CMK (cell line): ENCODE results near the gene MRPS22.
A peak's percentile ranks its signal among the peaks of the same experiment; 100 is the strongest.
"Not testable (repeated sequence)": the region's sequence is repeated elsewhere in the genome, so short reads cannot be mapped to it uniquely, and the experiment has no call there.

ENCODE experiments used
- DNase-seq: peaks from one replicate; pipeline ENCODE4 v3.0.0-alpha.2; 2010; ENCODE audit warnings: low read depth

The MRPS22 gene

DNA sequence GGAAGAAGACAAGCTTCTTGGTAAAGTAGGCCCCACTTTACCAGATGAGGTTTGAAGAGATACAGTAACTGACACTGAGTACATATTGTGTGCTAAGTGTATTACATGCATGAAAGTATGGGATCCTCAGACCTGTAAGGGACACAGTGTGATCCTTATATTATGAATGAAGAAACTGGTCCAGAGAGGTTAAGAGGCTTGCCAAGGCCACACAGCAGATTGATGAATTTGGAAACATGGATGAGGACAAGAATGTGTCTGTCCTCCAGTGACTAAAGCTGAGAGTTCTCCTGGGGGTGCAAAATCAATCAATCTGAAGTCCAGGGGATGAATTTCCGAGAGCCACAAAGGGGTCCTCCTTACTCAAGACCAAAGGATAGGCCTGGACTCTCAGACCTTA, 31.4 kb upstream of the MRPS22 start:
- DNase-seq, result no peak

DNA sequence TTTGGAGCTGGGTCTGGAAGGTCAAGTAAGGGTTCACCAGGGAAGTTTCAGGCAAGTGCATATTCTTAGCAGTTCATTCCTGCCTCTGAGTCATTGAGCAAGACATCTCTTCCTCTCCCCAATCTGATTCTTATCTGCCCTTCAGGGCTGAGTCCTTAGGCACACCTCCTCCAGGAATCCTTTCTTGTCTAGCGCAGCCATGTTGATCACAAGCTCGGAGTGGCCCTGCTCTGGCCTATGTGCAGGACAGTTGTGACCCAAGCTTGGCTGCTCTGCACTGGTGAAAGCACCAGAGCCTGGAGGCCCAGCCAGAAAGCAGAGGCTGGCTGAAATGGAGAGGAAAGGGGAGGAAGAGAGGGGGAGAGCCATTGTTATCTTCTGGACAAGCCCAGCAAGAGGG, 30.9 kb upstream of the MRPS22 start:
- no peak for DNase-seq

DNA sequence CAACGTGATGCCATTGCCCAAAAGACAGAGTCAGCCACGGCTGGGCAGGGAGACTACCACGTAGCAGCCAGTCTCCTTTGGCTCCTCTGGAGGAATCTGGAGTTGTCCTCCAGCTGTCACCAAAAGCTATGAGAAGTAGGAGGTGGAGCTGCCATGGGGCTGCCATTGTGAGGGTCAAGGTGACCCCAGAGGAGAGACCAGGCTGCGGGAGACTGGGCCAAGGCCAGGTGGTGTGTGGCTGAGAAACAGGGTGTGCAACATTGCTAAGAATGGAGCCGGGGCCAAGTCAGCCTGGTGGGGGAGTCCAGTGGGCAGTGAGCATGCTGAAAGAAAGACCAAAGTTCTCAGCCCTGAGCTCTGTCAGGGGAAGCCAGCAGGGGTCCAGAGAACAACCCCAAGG, 29.9 kb upstream of the MRPS22 start:
- no peak for DNase-seq

DNA sequence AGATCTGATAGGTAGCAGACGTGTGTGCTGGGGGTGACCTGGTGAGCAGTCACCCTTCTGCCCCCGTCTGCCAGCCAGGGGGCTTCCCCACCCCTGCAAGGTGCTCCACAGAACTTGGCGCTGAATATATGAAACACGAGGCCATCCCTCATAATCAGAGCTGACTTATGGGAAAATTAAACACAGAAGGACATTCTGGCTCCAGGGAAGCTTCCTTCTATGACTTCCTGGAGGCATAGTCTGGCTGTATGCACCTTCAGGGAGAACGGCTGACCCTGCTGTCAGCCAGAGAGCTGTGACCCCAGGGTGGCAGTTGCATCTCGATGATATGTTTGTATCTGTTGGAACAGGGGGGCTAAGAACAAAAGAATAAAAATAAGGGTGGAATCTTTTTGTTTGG, 26.6 kb upstream of the MRPS22 start:
- no peak for DNase-seq

DNA sequence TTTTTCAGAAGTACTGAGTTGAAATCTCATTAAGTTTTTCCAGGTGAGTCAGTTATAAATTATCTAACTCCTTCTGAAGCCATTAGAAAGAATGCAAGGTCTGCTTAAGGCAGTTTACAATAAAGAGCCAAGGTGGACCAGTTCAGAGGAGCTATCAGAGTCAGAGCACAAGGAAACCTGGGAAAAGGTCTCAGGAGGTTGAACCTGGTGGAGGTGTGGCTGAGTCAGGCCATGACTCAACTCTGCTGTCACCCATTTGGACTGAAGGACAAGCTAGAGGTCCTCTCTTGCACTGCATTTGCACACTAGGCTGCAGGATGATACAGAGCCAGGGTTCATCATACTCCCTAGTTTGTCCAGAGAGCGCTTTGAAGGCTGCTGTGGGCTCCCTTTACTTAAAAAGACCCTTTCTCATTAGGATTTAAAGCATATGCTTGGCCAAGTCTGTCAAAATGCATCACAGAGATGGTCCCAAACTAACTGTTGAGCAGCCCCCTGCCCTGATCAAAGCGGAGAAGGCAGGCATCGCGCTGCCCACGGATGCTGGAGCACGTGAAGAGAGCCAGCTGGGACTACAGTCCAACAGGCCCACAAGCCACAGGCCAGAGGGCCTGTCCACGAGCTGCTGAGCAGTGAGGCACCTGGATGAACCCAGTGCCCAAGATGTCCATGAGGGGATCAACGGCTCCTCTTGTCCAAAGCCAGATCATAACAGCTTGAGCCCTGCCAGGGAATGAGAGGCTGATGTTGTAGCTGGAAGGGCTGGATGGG, 26.0 kb upstream of the MRPS22 start:
- no peak for DNase-seq

DNA sequence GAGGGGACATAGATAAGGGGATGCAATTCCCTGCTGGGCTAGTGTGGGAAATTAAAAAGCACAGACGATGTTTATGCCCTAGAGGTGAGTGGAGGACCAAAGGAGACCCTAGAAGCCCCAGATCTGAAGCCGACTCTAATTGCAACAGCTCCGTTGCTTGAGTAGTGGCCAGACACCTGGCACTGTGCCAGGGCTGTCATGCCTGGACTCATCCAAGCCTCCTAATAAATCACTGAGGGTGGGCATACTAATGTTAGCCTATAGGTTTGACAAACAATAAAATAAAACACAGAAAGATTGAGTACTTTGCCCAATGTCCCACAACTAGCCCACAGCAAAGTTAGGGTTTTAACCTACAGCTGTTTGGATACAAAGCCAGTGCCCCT, 25.4 kb upstream of the MRPS22 start:
- no peak for DNase-seq

DNA sequence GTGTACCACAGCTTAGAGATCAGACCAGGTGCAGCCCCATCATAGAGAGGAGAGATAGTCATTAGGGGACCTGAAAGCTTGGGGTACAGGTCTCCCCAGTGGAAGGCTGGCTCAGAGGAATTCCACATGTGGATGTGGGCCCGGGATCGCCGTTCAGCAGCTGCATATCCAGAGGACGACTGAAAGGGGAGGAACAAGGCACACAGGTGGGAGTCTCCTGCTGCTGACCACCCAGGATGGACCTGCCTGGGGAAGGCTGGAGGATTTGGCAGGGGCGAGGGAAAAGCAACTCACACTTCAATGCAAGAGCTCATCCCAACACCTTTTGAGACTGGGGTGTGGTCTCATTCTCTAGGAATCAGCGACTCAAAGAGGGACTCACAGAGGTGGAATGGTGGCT, 25.0 kb upstream of the MRPS22 start:
- no peak for DNase-seq

DNA sequence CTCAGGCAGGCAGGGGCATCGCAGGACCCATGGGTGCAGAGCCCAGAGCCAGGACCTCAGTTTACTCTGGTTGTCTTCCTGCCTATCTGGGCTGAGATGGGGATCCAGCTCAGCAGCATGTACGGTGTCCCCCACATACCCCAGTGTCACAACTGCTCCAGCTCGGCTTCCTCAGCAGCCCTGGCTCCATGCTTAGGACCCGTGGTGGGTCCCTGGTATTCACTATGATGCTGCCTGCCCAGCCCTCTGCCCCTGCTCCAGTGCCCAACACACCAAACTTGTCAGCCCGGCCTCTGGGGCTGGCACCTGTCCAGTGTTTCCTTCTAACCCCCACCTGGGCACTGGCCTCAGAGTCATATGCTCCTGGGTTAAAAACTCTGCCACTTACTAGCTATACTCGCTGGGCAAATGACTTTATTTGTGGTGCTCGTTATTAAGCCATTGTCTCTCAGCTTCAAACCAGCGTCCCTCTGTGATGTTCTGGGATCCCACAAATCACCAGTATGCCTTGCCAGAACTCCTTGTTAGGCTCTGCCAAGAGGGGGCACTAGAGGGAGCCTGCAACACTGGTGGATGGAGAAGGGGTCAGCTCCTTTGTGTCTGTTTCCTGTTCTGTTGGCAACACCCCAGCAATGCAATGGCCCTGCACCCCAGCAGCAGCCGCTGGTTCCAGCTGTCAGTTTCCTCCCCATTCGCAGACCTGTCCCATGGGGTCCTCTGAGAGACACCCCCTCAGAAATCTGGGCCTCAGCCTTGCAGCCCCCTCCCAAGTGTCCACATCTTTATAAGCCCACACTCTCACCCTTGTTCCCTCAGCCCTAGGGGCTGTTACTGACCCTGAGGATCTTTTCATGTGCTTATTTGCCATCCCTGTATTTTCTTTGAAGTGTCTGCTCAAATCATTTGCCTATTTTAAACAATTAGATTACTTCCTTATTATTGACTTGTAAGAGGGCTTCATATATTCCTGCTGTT, 24.1 kb upstream of the MRPS22 start:
- no peak for DNase-seq

DNA sequence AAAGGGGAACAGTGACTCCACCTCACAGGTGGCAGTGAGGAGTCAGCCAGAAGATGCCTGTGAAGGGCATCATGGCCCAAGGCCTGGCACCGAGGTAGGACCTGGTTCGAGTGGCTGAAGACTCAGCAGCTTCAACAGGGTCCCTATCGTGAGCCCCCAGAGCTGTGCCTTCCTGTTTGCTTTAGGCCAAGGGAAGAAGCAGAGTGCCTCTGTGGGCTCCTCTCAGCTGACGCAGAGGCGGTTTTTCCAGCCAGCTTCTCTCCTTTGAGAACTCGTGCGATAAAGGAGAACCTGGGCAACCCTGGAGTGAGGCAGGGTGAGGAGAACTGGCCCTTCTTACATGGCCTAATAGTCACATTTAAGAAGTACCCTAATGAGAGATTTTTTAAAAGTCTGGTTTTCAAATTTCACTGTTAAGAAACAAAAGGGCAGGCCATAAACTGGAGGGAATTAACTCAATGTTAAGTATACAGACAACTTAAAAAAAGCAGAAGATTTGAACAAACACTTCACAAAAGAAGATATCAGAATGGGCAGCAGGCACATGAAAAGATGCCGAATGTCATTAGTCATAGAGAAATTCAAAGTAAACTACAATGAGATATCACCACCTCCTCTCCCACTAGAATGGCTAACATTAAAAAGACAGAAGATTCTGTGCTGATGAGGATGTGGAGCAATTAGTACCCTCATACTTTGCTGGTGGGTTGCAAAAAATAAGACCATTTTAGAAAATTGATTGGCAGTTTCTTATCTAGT, 23.1 kb upstream of the MRPS22 start:
- DNase-seq, result no peak

DNA sequence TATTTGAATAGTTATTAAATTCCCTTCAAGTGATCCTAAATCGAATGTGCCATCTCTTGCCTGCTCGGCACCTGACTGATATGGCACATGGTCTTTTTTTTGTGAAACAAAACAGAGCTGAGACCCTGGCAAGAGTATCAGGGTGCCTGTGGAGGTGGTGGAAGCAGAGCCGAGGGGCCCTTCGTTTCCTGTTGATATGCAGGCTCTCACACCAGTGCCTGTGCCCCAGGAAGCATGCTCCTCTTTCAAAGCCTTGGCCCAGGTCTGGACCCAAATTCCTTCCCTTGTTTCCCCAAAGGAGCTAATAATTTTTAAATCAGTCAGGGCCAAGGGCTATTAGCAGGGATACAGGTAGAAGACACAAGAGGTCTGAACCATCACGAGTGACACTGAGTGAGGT, 21.5 kb upstream of the MRPS22 start:
- DNase-seq, result no peak

DNA sequence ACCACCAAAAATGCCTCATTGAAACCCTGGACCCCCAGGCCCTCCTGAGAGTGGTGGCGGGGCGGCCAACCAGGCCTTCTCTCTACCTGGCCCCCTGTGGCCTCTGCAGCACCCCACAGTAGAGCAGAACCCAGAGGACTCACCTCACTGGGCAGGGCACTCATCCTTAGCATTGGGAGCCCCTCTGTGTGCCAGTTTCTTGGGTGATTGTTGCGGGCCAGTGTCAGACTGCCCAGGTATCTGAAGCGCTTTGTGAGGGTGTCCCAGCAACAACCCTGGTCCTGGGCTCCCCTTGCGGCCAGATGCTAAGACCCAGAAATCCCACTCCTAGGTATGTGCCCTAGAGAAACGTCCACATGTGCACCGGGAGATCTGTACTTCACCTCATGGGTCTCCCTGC, 20.7 kb upstream of the MRPS22 start:
- no peak for DNase-seq

DNA sequence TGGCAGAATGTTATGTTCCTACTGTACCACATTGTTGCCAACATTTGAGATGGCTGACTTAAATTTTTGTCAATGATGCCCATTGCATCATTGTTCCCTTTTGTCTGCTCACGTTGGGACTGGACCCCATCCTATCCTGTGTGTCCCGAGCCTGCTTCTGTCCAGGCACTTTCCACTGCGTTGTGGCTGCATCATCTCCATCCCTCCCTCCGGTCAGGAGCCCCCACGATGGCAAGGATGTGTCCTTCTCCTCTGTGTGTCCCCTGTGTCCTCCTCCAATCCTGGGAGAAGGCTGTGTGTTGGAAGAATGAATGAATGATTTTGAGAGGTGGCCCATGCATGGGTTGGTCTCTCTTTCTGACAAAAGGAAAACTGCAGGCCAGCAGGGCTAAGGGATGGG, 19.4 kb upstream of the MRPS22 start:
- DNase-seq, result no peak

DNA sequence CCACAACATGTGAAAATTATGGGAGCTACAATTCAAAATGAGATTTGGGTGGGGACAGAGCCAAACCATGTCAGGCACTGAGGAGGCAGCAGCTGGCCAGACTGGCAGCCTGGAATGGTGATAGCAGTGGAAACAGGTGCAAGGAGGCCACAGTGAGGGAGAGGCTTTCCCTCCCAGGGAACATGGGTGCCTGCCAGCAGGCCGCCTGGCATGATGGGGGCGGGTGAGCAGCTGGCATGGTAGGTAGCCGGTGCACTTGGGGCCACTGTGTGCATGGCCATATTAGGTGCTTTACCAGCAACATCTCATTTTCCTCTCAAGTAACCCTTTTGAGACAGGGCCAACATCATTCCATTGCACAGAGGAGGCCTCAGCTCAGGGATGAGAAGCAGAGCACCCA, 18.3 kb upstream of the MRPS22 start:
- DNase-seq, result no peak

DNA sequence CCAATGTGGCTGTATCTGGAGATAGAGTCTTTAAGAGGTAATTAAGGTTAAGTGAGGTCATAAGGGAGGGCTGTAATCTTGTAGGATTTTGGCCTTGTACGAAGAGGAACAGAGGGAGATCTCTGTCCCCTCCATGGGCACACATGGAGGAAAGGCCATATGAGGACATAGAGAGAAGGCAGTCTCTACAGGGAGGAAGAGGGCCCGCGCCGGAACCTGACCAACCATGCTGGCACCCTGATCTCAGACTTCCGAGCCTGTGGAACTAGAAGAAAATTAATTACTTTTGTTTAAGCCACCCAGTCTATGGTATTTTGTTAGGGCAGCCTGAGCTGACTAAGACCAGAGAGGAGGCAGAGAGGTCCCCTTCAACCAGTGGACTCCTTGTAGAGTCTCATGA, 17.7 kb upstream of the MRPS22 start:
- DNase-seq, result no peak

DNA sequence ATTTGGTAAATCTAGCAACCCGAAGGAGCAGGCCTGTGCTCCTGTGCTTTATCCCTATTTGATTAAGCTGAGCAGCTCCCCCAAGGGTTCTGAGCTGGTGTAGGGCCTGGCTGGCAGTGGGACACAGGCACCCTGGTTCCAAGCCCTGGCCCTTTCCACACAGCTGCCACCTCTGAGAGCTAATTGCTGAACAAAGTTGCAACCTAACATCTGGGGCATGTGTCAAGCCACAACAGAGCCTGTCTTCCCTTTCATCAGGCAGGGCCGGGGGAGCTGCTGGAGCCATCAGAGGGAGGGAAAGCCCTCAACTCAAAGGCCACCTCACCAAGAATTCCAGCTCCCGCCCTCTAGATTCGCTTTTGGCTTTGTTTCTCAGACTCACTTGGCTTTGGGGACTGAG, 17.1 kb upstream of the MRPS22 start:
- DNase-seq, result no peak

DNA sequence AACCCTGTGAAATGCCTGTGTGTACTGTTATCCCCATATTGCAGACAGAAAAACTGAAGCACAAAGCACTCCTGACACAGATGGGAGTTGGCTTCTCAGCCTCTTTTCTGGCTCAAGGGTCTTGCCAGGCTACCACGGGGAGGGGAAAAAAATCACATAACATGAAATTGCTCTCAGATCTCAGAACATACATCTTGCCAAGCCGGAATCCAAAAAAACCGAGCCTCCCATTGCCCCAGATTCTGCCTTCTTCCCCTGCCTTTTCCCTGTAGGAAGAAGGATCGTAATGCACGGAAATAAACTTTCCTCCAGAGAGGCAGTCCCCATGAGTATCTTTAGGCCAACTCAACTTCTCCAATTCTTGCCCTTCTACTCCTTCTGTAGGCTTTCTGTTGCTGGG, 16.6 kb upstream of the MRPS22 start:
- DNase-seq, result no peak

DNA sequence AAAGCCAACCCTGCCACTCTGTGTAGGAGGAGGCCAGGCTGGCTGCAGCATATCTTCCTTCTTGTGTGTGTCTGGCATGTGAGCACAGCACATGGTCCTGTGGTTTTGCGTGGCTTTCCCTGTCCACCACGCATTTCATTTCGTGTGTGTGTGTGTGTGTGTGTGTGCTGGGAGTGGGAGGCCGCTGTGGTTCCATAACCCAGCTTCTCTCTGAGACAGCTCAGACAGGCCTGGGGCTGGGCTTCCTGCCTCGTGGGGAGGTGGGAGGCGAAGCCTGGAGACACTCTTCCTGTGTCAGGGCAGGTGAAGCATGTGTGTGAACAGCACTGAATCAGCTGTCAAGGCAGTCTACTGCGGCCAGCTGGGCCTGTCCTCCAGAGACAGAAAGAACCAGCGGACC, 16.0 kb upstream of the MRPS22 start:
- DNase-seq, result peak; percentile 45

DNA sequence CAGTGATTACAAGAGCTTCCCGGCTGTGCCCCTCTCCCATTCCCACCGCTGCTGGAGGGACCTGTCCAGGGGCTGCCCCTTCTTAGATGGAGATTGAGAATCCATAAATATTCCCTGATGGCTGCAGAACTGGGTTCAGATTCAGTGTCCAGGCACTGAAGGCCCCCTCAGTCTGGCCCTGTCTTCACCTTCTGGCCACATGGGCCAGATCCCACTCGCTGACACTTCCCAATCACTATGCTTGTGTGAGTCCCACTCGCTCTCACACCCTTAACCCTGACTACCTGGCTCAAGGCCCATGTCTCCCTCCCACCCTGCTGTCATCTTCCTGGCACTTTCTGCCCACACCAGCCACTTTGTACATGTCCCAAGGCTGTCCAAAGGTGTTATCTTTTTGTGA, 15.5 kb upstream of the MRPS22 start:
- DNase-seq, result no peak

DNA sequence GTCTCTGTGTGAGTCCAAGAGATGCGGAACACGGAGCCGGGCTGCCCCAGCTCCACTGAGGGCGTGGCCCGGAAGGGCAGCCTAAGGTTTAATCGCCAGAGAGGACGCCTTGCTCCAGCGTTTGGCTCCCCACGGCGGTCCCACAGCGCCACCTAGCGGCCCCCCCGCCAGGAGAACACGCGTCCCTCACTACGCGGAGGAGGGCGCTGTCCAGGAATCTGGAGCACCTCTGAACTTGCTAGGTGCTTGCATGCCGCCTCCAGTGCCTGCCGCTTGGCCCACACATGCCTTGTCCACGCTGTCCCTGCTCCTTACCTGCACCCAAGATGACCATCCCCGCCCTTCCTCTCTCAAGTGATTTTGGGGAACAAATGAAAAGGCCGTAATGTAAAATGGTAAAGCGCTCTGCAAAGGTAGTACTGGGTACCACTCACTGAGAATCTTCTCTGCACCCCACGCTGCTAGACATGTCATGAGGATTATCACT, 14.4 kb upstream of the MRPS22 start:
- peak; percentile 69 for DNase-seq

DNA sequence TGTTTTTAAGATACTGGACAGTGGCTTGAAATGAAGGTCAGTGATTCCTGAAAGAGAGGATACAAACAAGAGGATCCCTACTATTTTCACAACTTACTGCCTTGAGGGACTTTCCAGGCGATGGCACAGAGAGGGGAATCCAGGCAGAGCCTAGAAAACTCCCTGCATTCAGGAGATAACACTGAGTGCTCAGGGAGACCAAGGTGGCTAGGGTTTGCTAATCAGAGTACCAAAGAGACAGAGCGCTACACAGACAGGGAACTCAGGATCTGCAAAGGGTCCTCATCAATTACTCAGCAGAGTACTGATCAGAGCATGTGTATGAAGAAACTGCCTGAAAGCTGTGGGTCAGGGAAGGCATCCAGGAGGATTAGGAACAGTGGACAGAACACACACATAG, 11.7 kb upstream of the MRPS22 start:
- DNase-seq, result no peak

DNA sequence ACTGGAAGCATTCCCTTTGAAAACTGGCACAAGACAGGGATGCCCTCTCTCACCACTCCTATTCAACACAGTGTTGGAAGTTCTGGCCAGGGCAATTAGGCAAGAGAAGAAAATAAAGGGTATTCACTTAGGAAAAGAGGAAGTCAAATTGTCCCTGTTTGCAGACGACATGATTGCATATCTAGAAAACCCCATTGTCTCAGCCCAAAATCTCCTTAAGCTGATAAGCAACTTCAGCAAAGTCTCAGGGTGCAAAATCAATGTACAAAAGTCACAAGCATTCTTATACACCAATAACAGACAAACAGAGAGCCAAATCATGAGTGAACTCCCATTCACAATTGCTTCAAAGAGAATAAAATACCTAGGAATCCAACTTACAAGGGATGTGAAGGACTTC, 9.1 kb upstream of the MRPS22 start:
- not testable (repeated sequence) for DNase-seq

DNA sequence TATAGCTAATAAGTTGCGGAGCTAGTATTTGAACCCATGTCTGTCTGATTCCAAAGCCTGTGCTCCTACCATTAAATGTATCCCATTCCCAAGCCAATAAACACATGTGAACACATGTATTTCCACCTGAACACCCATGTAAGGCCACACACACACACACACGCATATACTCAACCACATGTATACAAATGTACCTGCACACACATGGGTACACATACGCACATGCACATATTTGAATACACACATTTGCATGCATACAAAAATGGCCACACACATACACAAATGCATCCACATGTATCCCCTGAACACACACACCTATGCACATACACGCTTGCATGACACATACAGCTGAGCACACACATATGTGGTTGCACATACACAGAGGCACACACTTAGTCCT, 5.4 kb upstream of the MRPS22 start:
- no peak for DNase-seq
